Left lobe of liver (tissue), 2 donors: ENCODE measurements around the gene TOR4A. TPM values are rescaled to one million over a fixed set of nuclear protein-coding genes. Genes with fewer than 3 reads are reported as not detected.
"Not testable (repeated sequence)": the region's sequence is repeated elsewhere in the genome, so short reads cannot be mapped to it uniquely, and the experiment has no call there.

Experiments used
- ATAC-seq: fragments of 200-7000 bp; cut with Tn5 transposase; one replicate; pipeline ENCODE4 v1.9.1; 2020; ENCODE audit warnings: mild to moderate bottlenecking, moderate library complexity
- DNase-seq: peaks from one replicate; pipeline ENCODE4 v3.0.0-alpha.2; 2020; ENCODE audit warnings: low spot score
- total RNA-seq: library from RNA; stranded (reverse); gene quantifications from one replicate; pipeline ENCODE4 v1.2.1, GENCODE V29; 2021
- donor health status: DM: no; HTN: no; CAD: no; lungs with moderate emphysema.
- donor health status: DM: no; HTN: yes; CAD: no.

The TOR4A gene
- total RNA-seq, 1 donor from 2014 or later = 3.6 TPM

- ATAC-seq (no peak), DNase-seq (no peak)
These were observed 38.1 kb downstream of the TOR4A start for GRCh38 chr9:137315581-137316011.

GRCh38 chr9:137316012-137316981 is 38.8 kb downstream of the TOR4A start:
- ATAC-seq = peak; percentile 33
- DNase-seq = peak; percentile 43

- DNase-seq (no peak), ATAC-seq (no peak)
These were observed 39.6 kb downstream of the TOR4A start for GRCh38 chr9:137317021-137317717.

GRCh38 chr9:137317718-137318511 is 40.4 kb downstream of the TOR4A start:
- DNase-seq (no peak), ATAC-seq (no peak)

GRCh38 chr9:137318602-137319001 is 41.1 kb downstream of the TOR4A start:
- ATAC-seq (no peak), DNase-seq (no peak)

- ATAC-seq = peak; percentile 45
- DNase-seq = peak; percentile 45
These were observed 41.6 kb downstream of the TOR4A start for GRCh38 chr9:137319011-137319738.

- peak; percentile 46 for DNase-seq
- ATAC-seq = no peak
These were observed 42.4 kb downstream of the TOR4A start for GRCh38 chr9:137319739-137320551.

- ATAC-seq (peak; percentile 12), DNase-seq (peak; percentile 47)
These were observed 43.2 kb downstream of the TOR4A start for GRCh38 chr9:137320555-137321384.

- no peak for DNase-seq
These were observed 44.3 kb downstream of the TOR4A start for GRCh38 chr9:137321726-137322361.

GRCh38 chr9:137323531-137324331 is 46.2 kb downstream of the TOR4A start:
- no peak for DNase-seq

More at GRCh38 chr9:137321726-137322361, 44.3 kb downstream of the TOR4A start:
- no peak for ATAC-seq

GRCh38 chr9:137325124-137325523 is 47.6 kb downstream of the TOR4A start:
- ATAC-seq (no peak), DNase-seq (no peak)

More at GRCh38 chr9:137323531-137324331, 46.2 kb downstream of the TOR4A start:
- no peak for ATAC-seq

- DNase-seq = no peak
- ATAC-seq = no peak
These were observed 48.3 kb downstream of the TOR4A start for GRCh38 chr9:137325799-137326198.

GRCh38 chr9:137326445-137327065 is 49.0 kb downstream of the TOR4A start:
- DNase-seq (no peak), ATAC-seq (peak; percentile 26)

- not testable (repeated sequence) for ATAC-seq, DNase-seq
These were observed 50.4 kb downstream of the TOR4A start for GRCh38 chr9:137327641-137328550.

GRCh38 chr9:137329590-137329989 is 52.1 kb downstream of the TOR4A start:
- ATAC-seq, DNase-seq: not testable (repeated sequence)

GRCh38 chr9:137330689-137331088 is 53.2 kb downstream of the TOR4A start:
- ATAC-seq = no peak
- no peak for DNase-seq
